Lower lobe of right lung (tissue), 2 donors: ENCODE data around the gene GNAO1. TPM values are rescaled to one million over a fixed set of nuclear protein-coding genes. Genes with fewer than 3 reads are reported as not detected.

Source experiments
- ATAC-seq, 2 donors: fragments of 200-7000 bp; cut with Tn5 transposase; one replicate each; pipeline ENCODE4 v1.9.1; 2020 to 2022; ENCODE audit warnings: mild to moderate bottlenecking in 2 of 2, moderate library complexity in 2 of 2
- DNase-seq: peaks from one replicate; pipeline ENCODE4 v3.0.0-alpha.2; 2020
- H3K27ac ChIP-seq: fragments of 200-600 bp; one replicate; pipeline ENCODE4 v1.8.0; 2022
- H3K27me3 ChIP-seq: fragments of 200-600 bp; one replicate; pipeline ENCODE4 v1.8.0; 2022; ENCODE audit warnings: low read depth
- H3K36me3 ChIP-seq: fragments of 200-600 bp; one replicate; pipeline ENCODE4 v1.8.0; 2022; ENCODE audit warnings: mild to moderate bottlenecking
- H3K4me1 ChIP-seq: fragments of 200-600 bp; one replicate; pipeline ENCODE4 v1.8.0; 2022
- H3K4me3 ChIP-seq: fragments of 200-600 bp; one replicate; pipeline ENCODE4 v1.8.0; 2022; ENCODE audit warnings: mild to moderate bottlenecking
- H3K9me3 ChIP-seq: fragments of 200-600 bp; one replicate; pipeline ENCODE4 v1.8.0; 2022
- intact Hi-C: fragments of 100-400 bp; cut with DNase I; formaldehyde crosslinking; loops from one replicate; pipeline ENCODE4 v1.11.0; 2022
- total RNA-seq: library from RNA; stranded (reverse); fragmentation: NEBNext Ultra II Directional; extraction: Animal tissue kit (Norgen Biotek cat#: 25700); gene quantifications from one replicate; pipeline ENCODE4 v1.2.1, GENCODE V29; 2021
- TF ChIP-seq, protein P1 (sequence below): fragments of 200-600 bp; IDR thresholded peaks from one replicate; pipeline ENCODE4 v1.8.0; 2022; ENCODE audit warnings: antibody characterized with exemption, mild to moderate bottlenecking
- donor health status: DM: no; HTN: yes; CAD: no; lungs with severe emphysema.

The GNAO1 gene
- total RNA-seq, 1 donor from 2014 or later: 1.8 TPM

DNA sequence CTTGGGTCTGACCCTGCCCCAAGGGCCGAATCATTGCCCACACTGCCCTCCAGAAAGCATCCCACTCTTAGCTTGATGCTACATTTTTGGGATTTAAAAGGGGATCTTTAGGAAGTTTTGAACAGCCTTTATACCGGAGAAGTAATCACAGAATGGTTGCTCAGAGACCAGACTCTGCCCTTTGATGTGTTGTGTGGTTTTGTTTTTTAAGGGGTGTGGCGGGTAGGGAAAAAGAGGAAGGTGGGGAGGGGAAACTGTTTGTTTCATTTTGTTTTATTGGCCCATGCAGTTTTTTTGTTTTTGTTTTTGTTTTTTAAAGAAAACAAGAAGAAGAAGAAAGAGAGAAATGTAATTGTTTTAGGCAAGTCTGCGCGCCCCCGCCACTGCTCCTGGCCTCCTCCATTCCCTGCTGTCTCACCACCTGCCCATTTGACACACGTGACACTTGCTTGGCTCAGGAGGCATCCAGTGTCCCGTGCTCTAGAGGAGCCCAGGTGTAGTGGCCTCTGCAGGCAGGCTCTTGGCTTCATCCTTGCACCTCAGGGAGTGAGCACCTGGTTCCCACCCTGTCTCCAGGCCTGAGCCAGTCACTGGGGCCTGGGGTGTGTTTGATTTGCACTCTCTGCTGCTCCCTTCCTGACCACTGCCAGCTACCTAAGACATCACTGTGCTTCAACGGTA lies 35.7 kb downstream of the GNAO1 start:
- DNase-seq: no peak
- no peak for ATAC-seq
- peaks cover 4% of the 10 kb centered on the region for H3K27me3 ChIP-seq
- H3K4me3 ChIP-seq: no peak overlapping the region
- TF ChIP-seq, protein P1, sequence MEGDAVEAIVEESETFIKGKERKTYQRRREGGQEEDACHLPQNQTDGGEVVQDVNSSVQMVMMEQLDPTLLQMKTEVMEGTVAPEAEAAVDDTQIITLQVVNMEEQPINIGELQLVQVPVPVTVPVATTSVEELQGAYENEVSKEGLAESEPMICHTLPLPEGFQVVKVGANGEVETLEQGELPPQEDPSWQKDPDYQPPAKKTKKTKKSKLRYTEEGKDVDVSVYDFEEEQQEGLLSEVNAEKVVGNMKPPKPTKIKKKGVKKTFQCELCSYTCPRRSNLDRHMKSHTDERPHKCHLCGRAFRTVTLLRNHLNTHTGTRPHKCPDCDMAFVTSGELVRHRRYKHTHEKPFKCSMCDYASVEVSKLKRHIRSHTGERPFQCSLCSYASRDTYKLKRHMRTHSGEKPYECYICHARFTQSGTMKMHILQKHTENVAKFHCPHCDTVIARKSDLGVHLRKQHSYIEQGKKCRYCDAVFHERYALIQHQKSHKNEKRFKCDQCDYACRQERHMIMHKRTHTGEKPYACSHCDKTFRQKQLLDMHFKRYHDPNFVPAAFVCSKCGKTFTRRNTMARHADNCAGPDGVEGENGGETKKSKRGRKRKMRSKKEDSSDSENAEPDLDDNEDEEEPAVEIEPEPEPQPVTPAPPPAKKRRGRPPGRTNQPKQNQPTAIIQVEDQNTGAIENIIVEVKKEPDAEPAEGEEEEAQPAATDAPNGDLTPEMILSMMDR: no peak
- no peaks in the 10 kb centered on the region for H3K9me3 ChIP-seq
- H3K4me1 ChIP-seq: no peaks in the 10 kb centered on the region
- H3K36me3 ChIP-seq: no peaks in the 10 kb centered on the region
- intact Hi-C loops: no loop called here
- H3K27ac ChIP-seq: no peak overlapping the region

DNA sequence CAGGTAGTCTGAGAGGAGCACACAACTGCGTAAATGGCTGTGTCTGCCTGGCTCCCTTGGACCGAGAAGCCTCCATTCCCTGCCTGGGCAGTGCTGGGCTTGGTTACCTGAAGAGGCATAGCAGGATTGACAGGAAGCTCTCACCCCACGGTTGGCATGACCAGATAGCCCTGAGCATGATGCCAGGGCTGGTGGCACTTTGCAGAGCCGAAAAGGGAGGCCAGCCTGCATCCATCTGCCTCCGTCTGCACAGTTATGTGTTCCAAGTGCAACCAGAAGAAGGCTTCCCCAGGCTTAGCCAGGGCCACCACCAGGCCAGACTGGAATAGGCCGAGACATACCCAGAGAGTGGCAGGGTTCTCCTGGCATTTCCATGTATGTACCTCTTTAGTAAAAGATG lies 36.6 kb downstream of the GNAO1 start:
- intact Hi-C loops: no loop called here
- H3K27ac ChIP-seq: no peak overlapping the region
- no peak for DNase-seq
- H3K27me3 ChIP-seq: no peaks in the 10 kb centered on the region
- no peaks in the 10 kb centered on the region for H3K4me1 ChIP-seq
- no peak for ATAC-seq
- H3K36me3 ChIP-seq: no peaks in the 10 kb centered on the region
- H3K9me3 ChIP-seq: no peaks in the 10 kb centered on the region
- H3K4me3 ChIP-seq: no peak overlapping the region
- TF ChIP-seq, protein P1: no peak

DNA sequence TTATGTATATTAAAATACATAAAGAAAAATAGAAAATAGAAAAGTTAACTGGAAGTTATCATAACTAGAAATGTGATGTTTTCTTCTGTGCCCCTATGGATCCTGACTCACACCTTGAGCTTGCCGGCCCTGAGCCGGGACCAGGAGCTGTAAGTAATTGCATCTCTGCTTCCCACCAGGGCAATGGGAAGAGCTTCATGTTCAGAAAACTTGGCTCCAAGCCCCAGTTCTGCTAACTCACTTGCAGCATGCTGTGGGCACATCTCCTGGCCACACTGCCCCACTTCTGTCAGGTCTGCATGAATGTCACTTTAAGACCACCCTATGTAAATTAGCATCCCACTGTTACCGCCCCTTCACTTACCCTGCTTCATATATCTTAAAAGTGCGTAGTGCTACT lies 37.2 kb downstream of the GNAO1 start:
- no peak overlapping the region for H3K27ac ChIP-seq
- intact Hi-C loops: no loop called here

DNA sequence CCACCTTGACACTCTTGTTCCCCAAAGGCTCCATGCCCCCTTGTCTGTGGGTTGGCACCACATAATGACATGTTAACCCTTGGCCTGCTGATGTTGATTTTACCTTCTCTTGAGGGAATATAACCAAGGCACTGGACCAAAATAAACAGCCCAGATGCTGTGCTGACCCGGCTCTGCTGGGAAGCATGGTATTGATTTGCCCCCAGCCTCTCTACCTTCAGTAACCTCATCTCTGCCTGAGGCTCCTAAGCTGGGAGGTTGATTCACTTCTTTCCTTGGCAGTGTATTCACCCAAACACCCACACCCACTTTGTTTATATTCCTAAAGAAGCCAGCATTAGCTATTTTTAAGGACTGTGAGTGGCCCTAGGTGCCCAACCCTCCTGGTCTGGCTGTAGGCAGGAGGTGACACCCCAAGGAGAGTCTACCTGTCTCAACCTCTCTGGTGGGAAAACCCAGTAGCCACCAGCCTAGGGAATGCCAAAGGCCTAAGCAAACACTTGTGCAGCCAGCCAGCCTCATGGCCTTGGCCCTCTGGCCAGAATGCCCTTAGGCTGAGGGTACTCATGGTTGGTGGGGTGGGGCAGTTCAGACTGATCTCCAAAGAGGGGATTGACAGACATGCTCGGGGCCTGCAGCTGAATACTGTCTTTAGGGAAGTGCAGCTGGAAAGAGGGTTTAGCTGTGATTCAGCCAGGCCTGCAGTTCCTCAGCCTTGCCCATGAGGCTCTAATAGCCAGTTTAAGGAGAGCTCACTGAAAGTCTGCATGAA lies 42.7 kb downstream of the GNAO1 start:
- intact Hi-C loops: no loop called here
- ATAC-seq (peak in 1 of 2 donors; percentile 50), DNase-seq (no peak)
- peaks cover 4% of the 10 kb centered on the region for H3K27me3 ChIP-seq
- H3K4me1 ChIP-seq: no peaks in the 10 kb centered on the region
- TF ChIP-seq, protein P1: no peak
- no peaks in the 10 kb centered on the region for H3K36me3 ChIP-seq
- H3K4me3 ChIP-seq: no peak overlapping the region
- H3K9me3 ChIP-seq: no peaks in the 10 kb centered on the region
- H3K27ac ChIP-seq: no peak overlapping the region

More for the DNA sequence above, 37.2 kb downstream of the GNAO1 start:
- ATAC-seq (no peak), DNase-seq (no peak)
- Histone ChIP-seq H3K4me1 (no peaks in the 10 kb centered on the region), H3K9me3 (no peaks in the 10 kb centered on the region), H3K36me3 (no peaks in the 10 kb centered on the region), H3K4me3 (no peak overlapping the region), H3K27me3 (no peaks in the 10 kb centered on the region)
- TF ChIP-seq, protein P1: no peak

DNA sequence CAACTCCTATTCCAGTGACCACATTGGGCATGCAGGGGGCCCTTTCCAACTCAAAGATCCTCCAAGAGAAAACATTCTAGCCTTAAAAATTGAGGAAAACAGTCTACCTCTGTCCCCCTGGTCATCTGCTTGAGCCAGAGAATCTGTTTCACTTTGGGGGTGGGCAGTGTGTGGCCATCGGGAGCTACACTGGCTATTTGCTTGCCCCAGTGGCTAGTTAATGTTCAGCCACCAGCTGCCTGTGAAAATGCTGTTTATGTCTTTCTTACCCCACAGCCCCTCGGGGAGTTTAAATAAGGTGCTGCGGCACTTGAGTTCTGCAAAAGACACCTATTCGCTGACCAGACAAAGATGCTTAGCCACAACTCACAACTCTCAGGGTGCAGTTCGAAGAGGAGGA lies 43.4 kb downstream of the GNAO1 start:
- intact Hi-C loops: no loop called here
- H3K4me3 ChIP-seq: no peak overlapping the region
- H3K27ac ChIP-seq: no peak overlapping the region
- no peaks in the 10 kb centered on the region for H3K4me1 ChIP-seq
- ATAC-seq (no peak), DNase-seq (no peak)
- TF ChIP-seq, protein P1: no peak
- H3K36me3 ChIP-seq: no peaks in the 10 kb centered on the region
- no peaks in the 10 kb centered on the region for H3K9me3 ChIP-seq
- peaks cover 4% of the 10 kb centered on the region for H3K27me3 ChIP-seq
